Muscle layer of colon (tissue), 2 donors: Measurements from ENCODE around the gene ZNF414.
"Not testable (repeated sequence)": the region's sequence is repeated elsewhere in the genome, so short reads cannot be mapped to it uniquely, and the experiment has no call there.

Experiments
- H3K27ac ChIP-seq: one replicate; pipeline ENCODE4 v1.7.0; 2013; ENCODE audit warnings: low read depth, mild to moderate bottlenecking, low read length, moderate library complexity
- H3K27me3 ChIP-seq, 2 donors: one replicate each; pipeline ENCODE4 v1.7.0; 2013; ENCODE audit warnings: low read length in 2 of 2, mild to moderate bottlenecking in 2 of 2; ENCODE audit not compliant: insufficient read depth in 2 of 2, control insufficient read depth in 1 of 2
- H3K36me3 ChIP-seq: one replicate; pipeline ENCODE4 v1.7.0; 2013; ENCODE audit warnings: mild to moderate bottlenecking, low read length; ENCODE audit not compliant: insufficient read depth
- H3K4me1 ChIP-seq: one replicate; pipeline ENCODE4 v1.7.0; 2013; ENCODE audit warnings: mild to moderate bottlenecking, low read length; ENCODE audit not compliant: insufficient read depth
- H3K4me3 ChIP-seq, 2 donors: one replicate each; pipeline ENCODE4 v1.7.0; 2013; ENCODE audit warnings: low read length in 2 of 2, low read depth in 1 of 2, mild to moderate bottlenecking in 1 of 2, moderate library complexity in 1 of 2
- H3K9ac ChIP-seq: one replicate; pipeline ENCODE4 v1.7.0; 2013; ENCODE audit warnings: low read length
- H3K9me3 ChIP-seq: one replicate; pipeline ENCODE4 v1.7.0; 2013; ENCODE audit warnings: mild to moderate bottlenecking, low read length
- donor health status: abdominal sarcoma.
- donor health status: Adenocarcinoma of cecum.

Gene ZNF414

DNA sequence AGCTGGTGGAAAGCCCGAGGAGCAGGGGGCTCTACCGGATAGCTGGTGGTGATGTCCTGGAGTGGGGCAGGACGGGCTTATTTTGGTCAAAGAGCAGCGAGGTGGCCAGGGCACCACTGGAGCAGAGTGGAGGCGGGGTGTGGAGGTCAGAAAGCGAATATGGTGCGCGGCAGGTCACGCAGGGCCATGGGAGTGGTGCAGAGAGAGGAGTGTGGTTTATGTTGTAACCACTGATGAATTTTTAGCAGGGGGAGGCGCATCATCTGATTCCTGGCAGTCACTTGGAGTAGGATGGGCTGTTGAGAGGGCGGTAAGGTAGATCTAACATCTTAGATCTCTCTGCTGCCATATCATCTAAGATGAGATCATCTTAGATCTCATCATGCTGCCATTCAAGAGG lies 1.4 kb upstream of the ZNF414 start:
- Histone ChIP-seq H3K27ac (no peak overlapping the region), H3K4me3 (no peak overlapping the region), H3K4me1 (peaks cover 18% of the 10 kb centered on the region), H3K9me3 (no peaks in the 10 kb centered on the region), H3K9ac (no peak overlapping the region), H3K36me3 (no peaks in the 10 kb centered on the region), H3K27me3 (no peaks in the 10 kb centered on the region)

GRCh38 chr19:8514505-8515009 lies 590 bp upstream of the ZNF414 start:
- not testable (repeated sequence) for H3K36me3 ChIP-seq, H3K9me3 ChIP-seq, H3K27me3 ChIP-seq
- Histone ChIP-seq H3K27ac (peak overlapping the region; percentile 78), H3K4me3 (peak overlapping the region in 1 of 2 donors; percentile 76), H3K9ac (peak overlapping the region; percentile 57), H3K4me1 (peaks cover 18% of the 10 kb centered on the region)

GRCh38 chr19:8513036-8513686 lies 806 bp downstream of the ZNF414 start:
- H3K36me3 ChIP-seq, result no peaks in the 10 kb centered on the region
- peak overlapping the region; percentile 49 for H3K9ac ChIP-seq
- H3K4me1 ChIP-seq, result peaks cover 18% of the 10 kb centered on the region
- peak overlapping the region; percentile 78 for H3K27ac ChIP-seq
- H3K27me3 ChIP-seq, result no peaks in the 10 kb centered on the region
- peak overlapping the region; percentile 64 to 76 for H3K4me3 ChIP-seq
- no peaks in the 10 kb centered on the region for H3K9me3 ChIP-seq

GRCh38 chr19:8512115-8512967 lies 1.6 kb downstream of the ZNF414 start:
- Histone ChIP-seq H3K9me3 (no peaks in the 10 kb centered on the region), H3K27ac (peak overlapping the region; percentile 78), H3K9ac (no peak overlapping the region), H3K4me3 (peak overlapping the region in 1 of 2 donors; percentile 76), H3K36me3 (no peaks in the 10 kb centered on the region), H3K27me3 (no peaks in the 10 kb centered on the region), H3K4me1 (peaks cover 18% of the 10 kb centered on the region)

- Histone ChIP-seq H3K27ac (no peak overlapping the region), H3K36me3 (no peaks in the 10 kb centered on the region), H3K27me3 (no peaks in the 10 kb centered on the region), H3K9me3 (no peaks in the 10 kb centered on the region), H3K4me3 (no peak overlapping the region), H3K4me1 (peaks cover 18% of the 10 kb centered on the region), H3K9ac (no peak overlapping the region)
Observed at GRCh38 chr19:8511573-8512101, 2.3 kb downstream of the ZNF414 start.

- no peaks in the 10 kb centered on the region for H3K36me3 ChIP-seq
- no peak overlapping the region for H3K4me3 ChIP-seq
- H3K9ac ChIP-seq, result no peak overlapping the region
- peaks cover 24% of the 10 kb centered on the region for H3K4me1 ChIP-seq
- H3K27me3 ChIP-seq, result no peaks in the 10 kb centered on the region
- no peak overlapping the region for H3K27ac ChIP-seq
- no peaks in the 10 kb centered on the region for H3K9me3 ChIP-seq
Observed at GRCh38 chr19:8510589-8511115, 3.3 kb downstream of the ZNF414 start.

DNA sequence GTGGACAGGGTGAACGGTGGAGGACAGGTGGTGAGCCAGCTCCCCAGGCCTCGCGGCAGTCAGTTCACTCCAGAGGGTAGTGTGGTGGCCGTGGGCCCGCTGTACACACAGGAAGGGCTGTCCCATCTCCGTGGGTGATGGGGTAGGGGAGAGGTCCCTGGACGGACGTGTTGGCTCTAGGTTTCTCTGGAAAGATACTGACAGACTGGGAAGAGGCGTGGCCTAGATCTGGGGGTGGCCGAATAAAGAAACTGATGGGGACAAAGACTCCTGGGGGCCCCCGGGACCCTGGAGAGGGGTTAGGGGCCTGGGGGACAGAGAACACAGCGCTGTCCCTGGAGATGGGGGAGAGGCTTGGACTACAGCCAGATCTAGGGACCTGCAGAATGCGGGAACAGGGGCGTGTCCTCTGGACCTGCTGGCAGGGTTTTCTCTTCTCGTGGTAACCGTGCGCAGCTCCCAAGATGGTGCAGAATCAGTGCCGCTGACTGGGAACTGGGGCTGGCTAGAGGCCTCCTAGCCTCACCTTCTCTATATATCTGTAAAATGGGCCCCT lies 7.5 kb downstream of the ZNF414 start:
- peaks cover 7% of the 10 kb centered on the region for H3K4me1 ChIP-seq
- no peaks in the 10 kb centered on the region for H3K36me3 ChIP-seq
- no peaks in the 10 kb centered on the region for H3K27me3 ChIP-seq
- no peak overlapping the region for H3K9ac ChIP-seq
- peak overlapping the region; percentile 45 to 67 for H3K4me3 ChIP-seq
- peak overlapping the region; percentile 30 for H3K27ac ChIP-seq
- no peaks in the 10 kb centered on the region for H3K9me3 ChIP-seq

- Histone ChIP-seq H3K27ac (peak overlapping the region; percentile 30), H3K4me3 (peak overlapping the region; percentile 45 to 67), H3K9ac (no peak overlapping the region), H3K4me1 (peaks cover 6% of the 10 kb centered on the region), H3K27me3 (no peaks in the 10 kb centered on the region), H3K9me3 (no peaks in the 10 kb centered on the region), H3K36me3 (no peaks in the 10 kb centered on the region)
Observed at GRCh38 chr19:8505680-8506401, 8.1 kb downstream of the ZNF414 start.

DNA sequence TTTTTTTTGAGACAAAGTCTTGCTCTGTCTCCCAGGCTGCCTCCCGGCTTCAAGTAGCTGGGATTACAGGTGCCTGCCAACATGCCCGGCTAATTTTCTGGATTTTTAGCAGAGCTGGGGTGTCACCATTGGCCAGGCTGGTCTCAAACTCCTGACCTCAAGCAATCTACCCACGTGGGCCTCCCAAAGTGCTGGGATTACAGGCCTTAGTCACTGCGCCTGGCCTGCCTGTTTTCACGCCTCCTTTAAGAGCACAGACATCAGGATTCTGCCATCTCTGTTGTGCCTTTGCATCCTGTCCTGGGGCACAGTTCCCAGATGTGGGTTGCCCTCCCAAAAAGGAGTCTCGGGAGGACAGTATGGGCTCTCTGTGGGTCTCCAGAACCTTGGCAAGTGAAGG lies 9.0 kb downstream of the ZNF414 start:
- H3K27me3 ChIP-seq, result no peaks in the 10 kb centered on the region
- no peak overlapping the region for H3K4me3 ChIP-seq
- peaks cover 6% of the 10 kb centered on the region for H3K4me1 ChIP-seq
- H3K36me3 ChIP-seq, result no peaks in the 10 kb centered on the region
- no peak overlapping the region for H3K9ac ChIP-seq
- no peak overlapping the region for H3K27ac ChIP-seq
- H3K9me3 ChIP-seq, result no peaks in the 10 kb centered on the region

DNA sequence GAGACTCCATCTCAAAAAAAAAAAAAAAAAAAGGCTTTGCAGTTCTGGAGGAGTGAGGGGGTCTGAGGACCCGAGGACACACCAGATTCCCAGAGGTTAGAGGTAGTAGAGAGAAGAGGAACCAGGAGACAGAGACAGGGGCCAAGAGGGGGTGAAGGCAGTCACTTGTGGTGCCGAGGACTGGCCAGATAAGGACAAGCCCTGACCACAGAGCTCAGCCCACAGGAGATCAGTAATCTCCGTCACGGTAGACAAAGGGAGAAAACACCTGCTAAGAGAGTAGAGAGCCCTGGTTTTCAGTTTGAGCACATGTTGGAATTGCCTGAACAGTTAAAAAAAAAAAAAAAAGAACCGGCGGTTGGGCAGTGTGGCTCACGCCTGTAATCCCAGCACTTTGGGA lies 9.8 kb downstream of the ZNF414 start:
- H3K27ac ChIP-seq, result no peak overlapping the region
- H3K9me3 ChIP-seq, result no peaks in the 10 kb centered on the region
- no peak overlapping the region for H3K4me3 ChIP-seq
- H3K36me3 ChIP-seq, result no peaks in the 10 kb centered on the region
- no peaks in the 10 kb centered on the region for H3K27me3 ChIP-seq
- H3K4me1 ChIP-seq, result peaks cover 6% of the 10 kb centered on the region
- no peak overlapping the region for H3K9ac ChIP-seq

GRCh38 chr19:8503510-8503909 lies 10.5 kb downstream of the ZNF414 start:
- no peaks in the 10 kb centered on the region for H3K9me3 ChIP-seq
- H3K4me3 ChIP-seq, result no peak overlapping the region
- H3K27ac ChIP-seq, result no peak overlapping the region

More at GRCh38 chr19:8503510-8503909, 10.5 kb downstream of the ZNF414 start:
- H3K27me3 ChIP-seq, result no peaks in the 10 kb centered on the region
- H3K9ac ChIP-seq, result no peak overlapping the region
- no peaks in the 10 kb centered on the region for H3K36me3 ChIP-seq
- peaks cover 6% of the 10 kb centered on the region for H3K4me1 ChIP-seq
